GM18517 (cell line): Measurements from ENCODE around the gene FBLN2.

Experiments used
- ATAC-seq: cut with Tn5 transposase; IDR thresholded peaks from one replicate; pipeline ENCODE4 v1.9.1; 2021; ENCODE audit warnings: mild to moderate bottlenecking, moderate library complexity; ENCODE audit not compliant: unreplicated experiment

The FBLN2 gene

DNA sequence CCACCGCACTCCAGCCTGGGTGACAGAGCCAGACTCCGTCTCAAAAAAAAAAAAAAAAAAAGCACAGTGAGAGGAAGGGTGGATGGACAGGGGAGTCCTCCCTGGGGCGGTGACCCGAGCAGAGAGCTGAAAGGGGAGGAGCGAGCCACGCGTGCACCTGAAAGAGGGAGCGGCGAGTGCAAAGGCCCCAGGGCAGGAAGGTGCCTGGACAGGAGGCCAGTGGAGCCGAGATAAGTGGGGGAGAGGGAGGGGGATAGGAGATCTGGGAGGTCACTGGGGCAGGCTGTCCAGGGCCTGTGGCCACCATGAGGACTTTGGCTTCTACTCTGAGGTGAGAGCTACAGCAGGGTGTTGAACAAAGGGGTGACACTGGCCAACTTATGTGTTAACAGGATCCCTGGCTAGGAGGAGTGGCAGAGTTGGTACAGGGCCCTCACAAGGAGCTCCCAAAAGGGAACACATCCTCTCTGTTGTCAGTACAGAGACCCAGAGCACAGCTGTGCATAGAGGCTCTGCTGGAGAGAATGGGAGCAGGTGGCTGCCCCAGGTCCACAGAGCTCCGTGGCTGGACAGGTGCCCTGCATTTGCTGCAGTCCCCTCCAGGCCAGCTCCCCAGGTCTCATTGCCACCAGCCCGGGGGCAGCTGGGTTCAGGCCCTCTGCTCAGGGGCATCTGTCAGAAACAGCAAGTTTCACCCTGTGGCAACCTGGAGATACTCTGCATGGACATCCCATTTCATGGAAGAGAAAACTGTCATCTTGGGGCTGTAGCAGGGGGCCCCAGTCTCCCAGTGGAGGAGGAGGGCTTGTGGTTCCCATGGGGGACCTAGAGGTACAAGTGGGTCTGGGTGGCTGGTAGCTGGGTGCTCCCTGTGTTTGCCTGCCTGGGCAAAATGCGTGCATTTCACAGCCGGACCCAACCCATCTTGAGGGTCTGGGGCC is 28.5 kb downstream of the FBLN2 start:
- no peak for ATAC-seq

DNA sequence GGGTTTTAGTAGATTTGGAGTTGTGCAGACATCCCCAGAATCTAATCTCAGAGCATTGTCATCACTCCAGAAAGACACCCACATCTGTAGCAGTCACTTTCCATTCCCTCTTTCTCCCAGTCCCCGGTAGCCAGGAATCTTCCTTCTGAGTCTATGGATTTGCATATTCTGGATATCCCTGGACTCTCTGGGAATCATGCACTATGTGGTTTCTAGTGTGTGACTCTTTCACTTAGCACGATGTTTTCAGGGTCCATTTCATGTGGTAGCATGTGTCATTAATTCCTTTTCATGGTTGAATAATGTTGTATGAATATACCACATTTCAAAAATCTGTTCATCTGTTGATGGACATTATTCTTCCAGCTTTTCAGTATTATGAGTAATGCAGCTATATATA is 29.3 kb downstream of the FBLN2 start:
- ATAC-seq: no peak

DNA sequence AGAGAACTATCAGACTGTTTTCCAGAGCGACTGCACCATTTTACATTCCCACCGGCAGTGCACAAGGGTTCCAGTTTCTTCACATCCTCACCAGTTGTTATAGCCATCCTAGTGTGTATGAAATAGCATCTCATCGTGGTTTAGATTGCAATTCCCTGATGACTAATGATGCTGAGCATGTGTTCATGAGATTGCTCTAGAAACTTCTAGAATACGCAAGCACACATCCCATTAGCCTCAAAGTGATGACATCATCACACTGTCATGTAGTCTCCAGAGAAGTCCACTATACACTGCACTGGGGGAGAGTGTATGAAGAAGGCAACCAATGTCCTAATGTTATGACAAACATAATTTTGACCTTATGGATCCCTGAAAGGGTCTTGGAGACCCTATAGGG is 30.1 kb downstream of the FBLN2 start:
- ATAC-seq: no peak

DNA sequence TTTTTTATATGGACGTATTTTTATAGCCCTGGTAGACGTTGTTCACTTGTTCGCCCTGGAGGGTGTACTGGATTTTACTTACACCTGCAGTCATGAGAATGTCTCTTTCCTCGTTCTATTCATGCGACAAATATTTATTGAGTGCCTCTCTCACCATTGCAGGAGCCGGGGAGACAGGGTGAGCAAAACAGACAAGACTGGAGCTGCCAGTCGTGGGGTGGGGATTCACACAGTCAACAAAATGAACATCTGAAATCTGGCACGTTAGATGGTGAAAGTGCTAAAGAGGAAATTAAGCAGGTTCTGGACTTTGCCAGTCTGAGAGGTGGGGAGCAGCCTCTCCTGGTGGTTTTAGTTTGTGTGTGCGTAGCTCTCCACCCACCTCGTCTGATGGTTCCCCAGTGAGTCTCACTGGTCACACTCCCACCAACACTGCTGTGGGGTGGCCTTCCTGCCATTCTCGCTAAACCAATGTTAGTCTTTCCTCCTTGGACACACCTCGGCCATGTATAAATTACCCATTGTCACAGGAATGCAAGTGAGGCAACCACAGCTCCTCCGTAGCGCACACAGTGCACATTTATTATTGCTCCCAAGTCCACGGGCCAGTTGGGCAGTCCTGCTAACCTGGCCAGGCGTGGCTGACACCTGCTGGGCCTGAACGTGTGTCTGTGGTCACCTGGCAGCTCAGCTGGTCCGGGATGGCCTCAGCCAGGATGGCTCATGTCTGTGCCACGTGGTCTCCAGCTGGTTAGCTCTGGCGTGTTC is 31.5 kb downstream of the FBLN2 start:
- no peak for ATAC-seq

DNA sequence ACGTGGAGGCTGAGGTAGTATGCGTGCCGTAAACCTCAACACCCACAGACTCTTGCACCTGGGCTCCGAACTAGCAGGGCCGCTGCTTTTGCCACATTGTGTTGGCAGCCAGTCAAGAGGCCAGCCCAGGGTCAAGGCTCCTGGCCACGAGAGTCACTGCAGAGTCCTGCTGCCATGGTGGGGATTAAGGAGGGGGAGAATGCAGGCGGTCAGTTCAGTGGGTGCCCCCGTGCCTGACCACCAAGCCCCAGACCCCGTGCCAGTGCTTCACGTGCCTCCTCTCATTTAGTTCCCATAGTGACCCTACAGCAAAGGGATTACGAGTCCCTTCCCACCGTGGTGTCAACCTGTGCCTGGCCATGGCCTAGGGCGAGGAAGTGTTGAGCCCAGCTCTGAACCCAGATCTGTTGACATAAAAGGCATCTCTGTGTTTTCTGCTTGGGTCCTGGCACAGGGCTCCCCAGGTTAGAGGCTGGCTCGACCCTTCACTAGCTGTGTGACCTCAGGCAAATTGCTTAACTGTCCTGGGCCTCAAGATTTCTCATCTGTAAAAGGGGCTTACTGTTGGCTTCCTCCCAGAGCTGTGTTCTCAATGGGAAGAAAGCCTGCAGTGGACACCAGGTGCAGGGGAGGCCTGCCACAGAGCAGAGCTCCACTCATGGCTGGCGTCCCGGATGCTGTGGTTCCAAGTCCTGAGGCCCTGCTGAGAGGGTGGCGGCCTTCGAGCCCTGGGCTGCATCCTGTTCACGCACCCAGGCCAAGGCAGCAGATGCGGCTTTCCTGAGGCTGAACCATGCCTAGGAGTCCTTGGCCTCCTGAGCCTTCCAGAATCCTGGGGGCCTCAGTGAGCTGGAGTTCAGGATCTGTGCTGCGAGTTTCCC is 32.8 kb downstream of the FBLN2 start:
- ATAC-seq: no peak

DNA sequence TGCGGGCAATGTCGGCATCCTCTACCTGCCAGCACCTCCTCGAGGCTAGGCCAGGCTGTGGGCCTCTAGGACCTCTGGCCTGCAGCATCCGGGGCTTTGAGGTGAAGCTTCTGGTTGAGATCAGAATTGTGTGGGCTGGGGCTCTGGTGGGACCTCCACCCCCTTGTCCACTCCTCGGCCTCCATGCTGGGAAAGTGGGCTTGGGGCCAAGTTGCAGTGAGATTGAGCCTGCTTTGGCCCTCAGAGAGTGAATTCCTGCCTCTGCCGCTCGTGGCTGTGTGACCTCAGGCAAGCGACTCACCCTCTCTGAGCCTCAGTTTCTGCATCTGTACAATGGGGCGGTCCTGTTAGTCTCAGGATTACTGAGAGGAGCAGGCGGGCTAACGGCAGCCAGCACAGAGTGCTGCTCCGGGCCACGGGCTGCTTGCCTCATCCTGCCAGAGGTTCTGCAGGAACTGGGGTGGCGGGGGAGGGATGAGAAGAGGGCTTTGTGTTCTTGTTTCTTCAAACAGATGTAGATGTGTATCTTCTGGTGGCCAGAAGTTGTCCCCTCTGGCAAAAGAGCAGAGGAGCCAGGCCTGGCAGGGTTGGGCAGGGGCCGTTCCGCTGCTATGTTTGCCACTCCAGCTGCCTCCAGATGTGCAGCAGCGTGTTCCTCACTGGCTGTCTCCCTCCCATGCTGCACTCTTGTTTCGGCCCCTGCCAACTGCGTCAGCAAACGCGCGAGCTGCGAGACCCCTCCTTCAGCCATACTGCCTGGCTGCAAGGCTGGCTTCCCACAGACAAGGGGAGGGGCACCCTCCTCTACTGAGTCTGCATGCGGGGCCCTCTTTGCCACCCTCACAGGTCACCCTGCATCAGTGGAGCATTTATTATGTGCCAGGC is 33.7 kb downstream of the FBLN2 start:
- ATAC-seq: no peak

DNA sequence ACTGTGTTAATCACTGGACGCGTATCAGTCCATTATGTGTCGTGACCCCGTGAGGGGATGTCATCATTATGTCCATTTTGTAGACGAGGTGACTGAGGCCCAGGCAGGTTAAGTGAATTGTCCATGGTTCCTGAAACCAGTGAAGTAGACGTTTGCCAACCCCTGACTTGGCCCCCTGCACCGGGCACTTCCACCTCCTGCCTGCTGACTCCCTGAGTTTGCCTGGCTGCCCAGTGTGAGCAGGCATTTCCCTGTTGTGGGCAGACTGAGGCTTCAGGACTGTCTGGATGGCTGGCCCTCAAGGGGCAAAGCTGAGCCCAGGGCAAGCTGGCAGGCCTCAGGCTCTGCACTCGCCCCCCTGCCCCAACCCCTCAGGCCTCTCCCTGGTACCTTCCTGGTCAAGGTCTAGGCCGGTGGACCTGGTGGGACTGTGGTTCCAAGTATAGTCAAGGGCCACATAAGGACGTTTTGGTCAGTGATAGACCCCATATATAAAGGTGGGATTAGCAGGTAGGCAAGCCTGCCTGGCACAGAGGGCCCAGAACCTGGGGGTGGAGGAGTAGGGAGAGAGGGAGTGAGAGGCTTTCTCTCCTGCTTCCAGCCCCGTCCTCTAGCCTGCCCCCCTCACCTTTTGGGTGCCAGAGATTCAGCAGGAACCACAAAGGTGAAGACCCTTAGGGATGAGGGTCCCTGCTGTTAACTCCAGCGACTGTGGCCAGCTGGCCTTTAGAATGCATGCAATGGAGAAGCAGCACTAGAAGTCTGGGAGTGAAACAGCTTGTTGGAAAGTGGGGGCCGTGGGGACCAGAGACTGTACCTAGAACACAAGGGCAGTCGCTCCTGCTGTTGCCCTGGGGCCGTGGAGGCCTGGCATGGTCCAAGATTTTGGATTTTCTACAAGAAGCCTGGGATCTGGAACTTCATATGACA is 34.6 kb downstream of the FBLN2 start:
- ATAC-seq: no peak

DNA sequence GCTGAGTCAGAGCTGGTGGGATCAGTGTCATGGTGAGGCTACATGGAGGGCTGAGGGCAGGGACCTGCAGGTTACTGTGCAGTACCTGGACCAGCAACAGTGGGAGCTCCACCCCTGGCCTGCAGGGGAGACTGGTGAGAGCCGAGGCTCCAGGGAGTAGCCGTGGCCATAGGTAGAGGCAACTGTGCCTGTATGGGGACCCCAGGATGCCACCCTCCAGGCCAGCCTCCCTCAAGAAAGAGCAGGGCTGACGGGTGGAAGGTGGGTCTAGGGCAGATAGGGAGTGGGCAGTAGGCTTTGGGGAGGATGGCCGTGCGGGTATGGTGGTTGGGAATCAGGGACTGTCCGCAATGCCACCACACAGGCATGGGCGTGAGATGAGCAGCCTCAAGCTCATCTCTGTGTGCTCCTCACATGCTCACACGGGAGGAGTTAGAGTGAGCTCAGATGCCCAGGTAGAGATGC is 35.5 kb downstream of the FBLN2 start:
- ATAC-seq: no peak

DNA sequence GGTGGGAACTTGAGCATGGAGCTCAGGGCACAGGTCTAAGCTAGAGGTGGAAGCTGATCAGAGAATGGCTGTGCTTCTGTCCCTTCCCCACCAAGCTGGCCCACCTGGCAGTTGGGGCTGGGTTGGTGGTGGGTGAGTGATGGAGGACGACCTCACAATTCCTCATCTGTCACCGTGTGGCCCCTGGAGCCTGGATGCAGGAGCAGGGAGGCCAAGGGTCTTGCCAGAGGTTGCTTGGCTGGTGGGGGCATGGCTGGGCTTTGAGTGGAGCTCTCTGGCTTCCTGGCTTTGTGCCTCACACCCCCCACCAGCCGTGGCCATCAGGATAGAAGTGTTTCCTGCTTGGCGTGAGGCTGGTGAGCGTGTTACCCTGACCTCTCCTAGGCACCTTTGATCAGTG is 36.0 kb downstream of the FBLN2 start:
- ATAC-seq: no peak

DNA sequence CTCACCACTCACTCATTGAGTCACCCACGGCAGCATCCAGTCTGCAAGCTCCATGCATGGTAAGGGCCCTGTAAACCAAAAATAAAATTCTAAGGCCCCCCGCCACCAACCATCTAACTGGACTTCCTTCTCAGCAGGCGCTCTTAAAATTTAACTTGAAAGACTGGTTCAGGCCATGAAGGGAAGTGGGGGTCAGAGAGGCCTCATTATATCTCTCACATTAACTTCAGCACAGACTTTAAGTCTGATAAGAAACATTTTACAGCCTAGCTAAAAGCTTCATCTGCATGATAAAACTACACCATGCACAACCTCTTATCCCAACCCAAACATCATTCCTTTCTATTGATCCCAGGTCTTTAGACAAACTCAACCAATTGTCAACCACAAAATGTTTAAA is 38.5 kb downstream of the FBLN2 start:
- ATAC-seq: no peak

DNA sequence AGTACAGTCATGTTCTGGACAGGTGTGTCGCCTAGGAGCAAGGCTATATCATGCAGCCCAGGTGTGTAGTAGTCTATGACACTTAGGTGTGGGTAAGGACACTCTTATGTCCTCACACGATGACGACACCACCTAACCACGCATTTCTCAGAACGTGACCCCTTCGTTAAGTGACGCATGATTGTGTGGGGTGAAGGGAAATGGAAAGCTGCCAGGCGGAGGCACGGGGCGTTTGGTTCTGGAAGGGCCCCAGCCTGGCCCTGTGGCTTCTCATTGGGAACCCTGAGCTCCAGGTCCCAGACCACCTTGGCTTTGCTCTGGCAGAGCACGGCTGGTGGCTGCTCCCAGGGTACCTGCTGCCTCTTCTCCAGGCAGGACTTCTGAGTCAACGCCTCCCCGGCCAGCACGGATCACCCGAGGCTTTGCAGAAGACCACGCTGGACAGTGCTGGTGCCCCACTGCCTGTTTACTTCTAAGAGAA is 39.3 kb downstream of the FBLN2 start:
- ATAC-seq: no peak

DNA sequence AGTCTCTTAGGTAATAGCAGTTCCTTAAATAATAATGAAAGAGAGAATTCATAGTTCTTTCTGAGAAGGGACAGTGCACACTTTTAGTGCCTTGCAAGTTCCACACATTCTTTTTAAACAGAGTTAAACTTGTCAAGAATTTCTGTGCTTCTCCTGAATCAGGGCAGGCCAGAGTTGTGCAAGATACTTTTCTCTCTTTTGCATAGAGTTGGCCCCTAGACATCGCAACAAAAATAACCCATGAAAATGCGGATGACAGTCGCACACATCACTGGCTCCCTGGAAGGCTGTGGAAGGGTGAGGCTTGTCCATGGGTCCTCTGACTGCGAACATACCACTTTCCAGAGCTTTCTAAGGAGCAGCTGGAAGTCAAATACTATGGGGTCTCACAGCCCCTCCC is 40.1 kb downstream of the FBLN2 start:
- ATAC-seq: no peak

DNA sequence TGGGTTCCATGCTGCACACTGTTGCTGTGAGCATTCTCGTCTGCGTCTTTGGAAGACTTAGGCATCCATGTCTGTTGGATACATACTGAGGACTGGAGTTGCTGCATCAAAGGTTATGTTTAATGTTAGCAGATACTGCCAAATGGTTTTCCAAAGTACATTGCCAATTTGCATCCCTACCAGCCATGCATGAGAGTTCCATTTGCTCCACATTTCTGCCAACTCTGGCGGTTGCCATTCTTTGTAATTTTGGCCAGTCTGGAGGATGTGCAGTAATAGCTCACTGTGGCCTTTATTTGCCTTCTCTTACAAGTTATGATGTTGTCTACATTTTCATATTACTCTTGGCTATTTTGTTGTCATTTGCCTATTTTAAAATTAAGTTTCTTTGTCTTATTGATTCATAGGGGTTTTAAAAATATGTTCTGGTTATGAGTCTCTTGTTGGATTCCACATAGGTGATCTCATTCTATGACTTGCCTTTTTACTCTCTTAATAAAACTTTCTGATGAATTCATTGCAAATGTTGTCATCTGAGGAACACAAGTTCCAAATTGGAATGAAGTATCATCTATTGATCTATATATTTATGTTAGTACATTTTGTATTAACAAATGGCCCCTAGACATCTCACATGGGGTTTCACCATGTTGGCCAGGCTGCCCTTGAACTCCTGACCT is 42.1 kb downstream of the FBLN2 start:
- ATAC-seq: no peak

DNA sequence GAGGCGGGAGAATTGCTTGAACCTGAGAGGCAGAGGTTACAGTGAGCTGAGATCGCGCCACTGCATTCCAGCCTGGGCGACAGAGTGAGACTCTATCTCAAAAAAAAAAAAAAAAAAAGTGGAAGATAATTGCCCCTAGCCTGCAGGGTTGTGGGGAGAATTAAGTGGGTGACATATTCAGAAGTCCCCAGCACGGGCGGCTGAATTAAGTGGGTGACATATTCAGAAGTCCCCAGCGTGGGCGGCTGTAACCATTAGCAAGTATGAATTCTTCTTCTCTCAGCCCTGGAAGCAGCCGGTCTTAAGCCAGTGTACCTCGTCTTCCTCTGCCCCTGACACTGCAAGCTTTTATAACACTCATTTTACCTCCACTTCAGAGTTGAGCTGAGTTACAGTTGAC is 44.7 kb downstream of the FBLN2 start:
- no peak for ATAC-seq

DNA sequence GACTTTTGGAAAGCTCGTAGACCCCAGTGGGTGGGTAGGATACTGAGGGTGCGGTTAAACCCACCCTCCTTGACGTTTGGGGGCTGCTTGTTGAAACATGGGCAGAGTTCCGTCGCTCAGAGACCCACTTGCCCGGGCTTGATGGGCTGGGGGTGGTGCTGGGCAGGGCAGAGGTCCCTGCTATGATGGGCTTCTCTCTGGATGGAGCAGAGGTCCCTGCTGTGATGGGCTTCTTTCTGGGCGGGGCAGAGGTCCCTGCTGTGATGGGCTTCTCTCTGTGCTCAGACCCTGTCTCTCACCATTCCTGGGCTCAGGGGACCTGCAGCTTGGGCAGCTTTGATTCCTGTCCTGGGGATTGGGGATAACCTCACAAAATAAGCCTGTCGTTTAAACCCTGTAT is 45.2 kb downstream of the FBLN2 start:
- no peak for ATAC-seq

DNA sequence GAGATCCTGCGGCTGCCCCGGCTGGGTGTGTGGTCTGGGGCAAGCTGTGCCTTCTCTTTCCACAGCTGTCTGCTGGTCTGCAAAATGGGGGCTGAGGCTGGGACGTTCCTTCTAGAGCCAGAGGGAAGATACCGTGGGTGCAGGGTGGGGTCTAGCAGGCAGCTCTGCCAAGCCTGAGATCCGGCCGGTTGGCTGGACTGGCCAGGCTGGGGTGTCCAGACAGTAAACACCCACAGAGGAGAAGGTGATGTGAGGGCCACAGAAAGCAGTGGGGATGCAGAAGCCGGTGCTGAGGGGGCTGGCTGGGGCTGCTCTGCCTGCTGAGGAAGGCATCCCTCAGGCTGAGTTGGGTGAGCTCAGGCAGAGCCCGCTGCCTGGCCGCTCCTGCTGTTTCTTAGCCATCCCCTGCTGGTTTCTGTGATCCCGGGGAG is 46.1 kb downstream of the FBLN2 start:
- no peak for ATAC-seq

DNA sequence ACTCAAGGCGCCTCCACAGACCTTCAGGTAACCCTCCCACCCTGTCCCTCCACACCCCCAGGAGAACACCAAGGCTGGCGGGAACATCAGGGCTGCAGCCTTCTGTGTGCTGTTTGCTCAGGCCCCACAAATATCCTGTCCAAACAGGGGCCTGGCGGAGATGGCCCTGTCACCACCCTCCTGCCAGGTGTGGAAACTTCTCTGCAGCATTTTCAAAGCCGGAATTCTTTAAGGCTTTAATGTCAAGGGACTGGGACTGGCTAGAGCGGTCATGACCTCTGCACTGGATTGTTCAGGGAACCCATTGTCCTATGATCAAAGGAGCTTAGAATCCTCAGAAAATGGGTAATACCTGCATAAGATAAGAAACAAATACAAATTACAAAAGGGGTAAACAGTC is 46.6 kb downstream of the FBLN2 start:
- no peak for ATAC-seq
